ENCODE data around the gene MAPK8. TPM values are rescaled to one million over a fixed set of nuclear protein-coding genes. Genes with fewer than 3 reads are reported as not detected.

Gene MAPK8
- total and polyA plus RNA-seq, 12 donors: 7.4 to 41.9 (median 30.0) TPM

DNA sequence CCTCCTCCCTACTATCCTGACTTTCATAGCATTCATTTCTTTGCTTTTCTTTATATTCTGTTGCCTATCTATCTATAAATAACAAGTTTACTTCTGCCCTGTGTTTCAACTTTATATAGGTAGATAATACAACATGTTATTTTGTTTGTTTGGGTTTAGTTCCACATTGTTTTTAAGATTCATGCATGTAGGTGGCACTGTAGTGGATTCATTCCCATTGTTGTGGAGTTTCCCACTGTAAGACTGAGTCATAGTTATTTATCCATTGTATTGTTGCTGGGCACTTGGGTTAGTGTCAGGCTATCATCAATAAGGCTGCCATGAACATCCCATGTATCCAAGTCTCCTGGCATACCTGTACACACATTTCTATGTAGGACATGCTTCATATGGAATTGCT, 170.7 kb downstream of the MAPK8 start:
- no peak overlapping the region for H3K27ac ChIP-seq
- ATAC-seq (no peak), DNase-seq (no peak)
- peaks cover 0 to 12% (median 0%) of the 10 kb centered on the region in 9 donors for H3K4me1 ChIP-seq
- no peak overlapping the region for H3K4me3 ChIP-seq
- H3K27me3 ChIP-seq: no peaks in the 10 kb centered on the region
- intact Hi-C loops (cut with DNase I): loop anchor here in 1 of 10 donors (5.0 kb wide), 1 partner anchor 100 kb away; no protein-coding TSS in a partner anchor
- TF ChIP-seq, protein P1, sequence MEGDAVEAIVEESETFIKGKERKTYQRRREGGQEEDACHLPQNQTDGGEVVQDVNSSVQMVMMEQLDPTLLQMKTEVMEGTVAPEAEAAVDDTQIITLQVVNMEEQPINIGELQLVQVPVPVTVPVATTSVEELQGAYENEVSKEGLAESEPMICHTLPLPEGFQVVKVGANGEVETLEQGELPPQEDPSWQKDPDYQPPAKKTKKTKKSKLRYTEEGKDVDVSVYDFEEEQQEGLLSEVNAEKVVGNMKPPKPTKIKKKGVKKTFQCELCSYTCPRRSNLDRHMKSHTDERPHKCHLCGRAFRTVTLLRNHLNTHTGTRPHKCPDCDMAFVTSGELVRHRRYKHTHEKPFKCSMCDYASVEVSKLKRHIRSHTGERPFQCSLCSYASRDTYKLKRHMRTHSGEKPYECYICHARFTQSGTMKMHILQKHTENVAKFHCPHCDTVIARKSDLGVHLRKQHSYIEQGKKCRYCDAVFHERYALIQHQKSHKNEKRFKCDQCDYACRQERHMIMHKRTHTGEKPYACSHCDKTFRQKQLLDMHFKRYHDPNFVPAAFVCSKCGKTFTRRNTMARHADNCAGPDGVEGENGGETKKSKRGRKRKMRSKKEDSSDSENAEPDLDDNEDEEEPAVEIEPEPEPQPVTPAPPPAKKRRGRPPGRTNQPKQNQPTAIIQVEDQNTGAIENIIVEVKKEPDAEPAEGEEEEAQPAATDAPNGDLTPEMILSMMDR (IDR thresholded peaks at IDR 0.05): no peak
- H3K36me3 ChIP-seq: peaks cover 0 to 2% (median 0%) of the 10 kb centered on the region in 9 donors
- H3K9me3 ChIP-seq: peaks cover 0 to 7% (median 0%) of the 10 kb centered on the region in 11 donors

DNA sequence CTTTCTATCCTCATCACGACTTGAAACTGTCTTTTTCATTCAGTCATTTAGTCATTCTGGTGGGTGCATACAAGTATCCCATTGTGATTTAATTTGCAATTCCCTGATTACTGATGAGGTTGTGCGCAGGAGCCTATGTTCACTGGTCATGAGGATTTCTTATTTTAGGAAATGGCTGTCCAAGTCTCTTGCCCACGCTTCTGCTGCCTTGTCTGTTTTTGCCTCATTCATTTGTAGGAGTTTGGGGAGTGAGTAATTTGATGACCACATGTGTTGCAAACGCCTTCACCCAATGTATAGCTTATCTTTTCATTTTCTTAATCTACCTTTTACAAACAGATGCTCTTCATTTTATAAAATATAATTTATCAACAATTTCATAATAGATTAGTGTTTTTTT, 171.1 kb downstream of the MAPK8 start:
- no peak for ATAC-seq
- no peak for DNase-seq
- no peak overlapping the region for H3K4me3 ChIP-seq
- peaks cover 0 to 2% (median 0%) of the 10 kb centered on the region in 9 donors for H3K36me3 ChIP-seq
- peaks cover 0 to 12% (median 0%) of the 10 kb centered on the region in 9 donors for H3K4me1 ChIP-seq
- TF ChIP-seq, protein P1 (IDR thresholded peaks at IDR 0.05): no peak
- intact Hi-C loops (cut with DNase I): loop anchor here in 1 of 10 donors (5.0 kb wide), 1 partner anchor 100 kb away; no protein-coding TSS in a partner anchor
- 79 to 90% methylated on average over 4 of the region's 4 CpGs for WGBS, 2 donors
- H3K27me3 ChIP-seq: no peaks in the 10 kb centered on the region
- H3K27ac ChIP-seq: no peak overlapping the region
- H3K9me3 ChIP-seq: peaks cover 0 to 6% (median 0%) of the 10 kb centered on the region in 11 donors

DNA sequence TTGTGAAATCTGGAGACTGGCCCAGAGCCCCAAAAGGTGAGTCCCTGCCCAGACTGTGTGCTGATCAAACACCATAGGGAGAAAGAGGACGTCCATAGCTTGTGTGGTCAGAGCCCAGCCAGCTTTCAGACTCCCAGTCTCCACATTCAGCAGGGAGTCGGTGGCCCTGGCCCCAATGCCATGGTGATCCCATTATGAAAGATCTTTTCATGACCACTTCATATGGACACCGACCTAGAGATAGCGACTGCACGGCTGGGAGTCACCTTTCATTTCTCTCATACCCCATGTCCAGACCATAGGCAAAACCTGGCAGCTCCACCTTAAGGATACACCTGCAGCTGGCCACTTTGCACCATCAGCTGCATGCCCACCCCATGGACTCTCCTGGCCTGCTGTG, 172.0 kb downstream of the MAPK8 start:
- intact Hi-C loops (cut with DNase I): loop anchor here in 1 of 10 donors (5.0 kb wide), 1 partner anchor 101 kb away; no protein-coding TSS in a partner anchor
- no peak overlapping the region for H3K27ac ChIP-seq
- TF ChIP-seq, protein P1 (IDR thresholded peaks at IDR 0.05): no peak
- no peak overlapping the region for H3K4me3 ChIP-seq
- no peaks in the 10 kb centered on the region for H3K27me3 ChIP-seq
- ATAC-seq (no peak), DNase-seq (no peak)
- H3K9me3 ChIP-seq: no peaks in the 10 kb centered on the region
- H3K36me3 ChIP-seq: peaks cover 0 to 2% (median 0%) of the 10 kb centered on the region in 9 donors
- peaks cover 0 to 12% (median 0%) of the 10 kb centered on the region in 9 donors for H3K4me1 ChIP-seq
- 94 to 95% methylated on average over 5 of the region's 5 CpGs for WGBS, 2 donors

DNA sequence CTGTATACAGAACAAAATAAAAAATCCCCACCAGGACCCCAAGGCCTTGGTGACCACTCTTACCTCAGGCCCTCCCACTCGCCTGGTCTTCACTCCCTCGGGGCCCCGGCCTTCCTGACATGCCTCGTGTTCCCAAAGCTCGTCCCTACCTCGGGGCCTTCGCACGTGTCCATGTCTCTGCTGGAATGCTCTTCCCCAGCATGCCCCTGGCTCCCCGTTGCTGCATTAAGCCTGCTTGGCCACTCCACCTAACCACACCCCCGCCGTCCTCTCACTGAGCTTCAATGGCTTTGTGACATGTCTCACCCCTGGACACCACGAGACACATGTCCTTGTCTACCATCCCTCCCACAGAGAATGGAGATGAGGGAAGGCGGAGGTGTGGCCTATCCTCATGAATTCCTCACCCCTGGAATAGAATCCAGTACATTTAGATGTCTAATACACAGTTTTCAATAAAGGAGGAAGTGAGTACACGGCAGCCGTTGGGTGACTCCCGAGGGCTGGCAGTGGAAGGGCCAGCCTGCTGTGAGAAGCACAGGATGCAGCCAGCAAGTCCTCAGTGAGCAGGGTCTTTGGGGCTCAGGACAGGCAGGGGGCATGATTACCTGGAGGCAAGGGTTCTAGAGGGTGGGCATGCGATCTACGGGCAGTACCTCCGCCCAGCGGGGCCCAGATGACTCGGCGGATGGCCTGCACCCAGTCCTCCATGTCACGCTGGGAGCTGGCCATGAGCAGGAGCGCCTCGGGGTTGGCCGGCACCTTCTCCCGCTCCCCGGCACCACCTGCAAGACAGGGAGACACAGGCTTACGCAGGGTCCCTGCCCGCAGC, 172.7 kb downstream of the MAPK8 start:
- TF ChIP-seq, protein P1 (IDR thresholded peaks at IDR 0.05): no peak
- 84 to 87% methylated on average over 30 of the region's 30 CpGs for WGBS, 2 donors
- Histone ChIP-seq H3K9me3 (no peaks in the 10 kb centered on the region), H3K27ac (no peak overlapping the region), H3K36me3 (peaks cover 0 to 2% (median 0%) of the 10 kb centered on the region in 9 donors), H3K4me3 (no peak overlapping the region), H3K4me1 (peaks cover 0 to 12% (median 0%) of the 10 kb centered on the region in 9 donors), H3K27me3 (no peaks in the 10 kb centered on the region)
- no peak for ATAC-seq
- no peak for DNase-seq
- intact Hi-C loops (cut with DNase I): loop anchor here in 1 of 10 donors (5.0 kb wide), 1 partner anchor 102 kb away; no protein-coding TSS in a partner anchor
